ENCODE measurements around the gene NNMT. TPM values are rescaled to one million over a fixed set of nuclear protein-coding genes. Genes with fewer than 3 reads are reported as not detected.

Gene NNMT
- total and polyA plus RNA-seq, 2 experiments from 2014 or later: 150 to 385 TPM

DNA sequence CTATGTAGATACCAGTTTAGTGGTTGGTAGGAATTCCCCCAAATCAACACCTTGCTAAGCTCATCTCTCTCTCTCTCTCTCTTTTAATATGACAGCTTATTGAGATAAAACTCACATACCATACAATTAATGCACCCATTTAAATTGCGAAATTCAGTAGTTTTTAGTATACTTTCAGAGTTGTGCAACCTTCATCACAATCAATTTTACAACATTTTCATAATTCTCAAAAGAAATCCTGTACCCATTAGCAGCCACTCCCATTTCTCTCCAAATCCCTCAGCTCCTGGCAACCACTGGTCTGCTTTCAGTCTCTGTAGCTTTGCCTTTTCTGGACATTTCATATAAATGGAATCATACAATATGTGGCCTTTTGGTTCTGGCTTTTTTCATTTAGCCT lies 13.3 kb downstream of the NNMT start:
- WGBS (ENCODE audit: low lambda C conversion rate, missing lambda C conversion rate): 100% methylated on average over 1 of the region's 1 CpG
- H2AFZ ChIP-seq: no peak overlapping the region
- H3K36me3 ChIP-seq (replicated peaks; ENCODE audit: insufficient read depth, low read depth): no peaks in the 10 kb centered on the region
- H3K4me1 ChIP-seq (ENCODE audit: insufficient read depth): no peaks in the 10 kb centered on the region
- no peaks in the 10 kb centered on the region for H3K9me2 ChIP-seq (replicated peaks; ENCODE audit: insufficient read depth)
- no peak for DNase-seq (ENCODE audit: low spot score)
- H3K27me3 ChIP-seq: peaks cover 8% of the 10 kb centered on the region
- no peak overlapping the region for H3K4me3 ChIP-seq
- no peak overlapping the region for H3K4me2 ChIP-seq
- H3K9me3 ChIP-seq (ENCODE audit: low read depth): no peaks in the 10 kb centered on the region
- TF ChIP-seq EZH2phosphoT487 (IDR thresholded peaks at IDR 0.05; ENCODE audit: low read depth, severe bottlenecking, unreplicated experiment) (no peak), EZH2 (IDR thresholded peaks at IDR 0.05; ENCODE audit: borderline replicate concordance) (no peak)
- TF ChIP-seq, protein P1, sequence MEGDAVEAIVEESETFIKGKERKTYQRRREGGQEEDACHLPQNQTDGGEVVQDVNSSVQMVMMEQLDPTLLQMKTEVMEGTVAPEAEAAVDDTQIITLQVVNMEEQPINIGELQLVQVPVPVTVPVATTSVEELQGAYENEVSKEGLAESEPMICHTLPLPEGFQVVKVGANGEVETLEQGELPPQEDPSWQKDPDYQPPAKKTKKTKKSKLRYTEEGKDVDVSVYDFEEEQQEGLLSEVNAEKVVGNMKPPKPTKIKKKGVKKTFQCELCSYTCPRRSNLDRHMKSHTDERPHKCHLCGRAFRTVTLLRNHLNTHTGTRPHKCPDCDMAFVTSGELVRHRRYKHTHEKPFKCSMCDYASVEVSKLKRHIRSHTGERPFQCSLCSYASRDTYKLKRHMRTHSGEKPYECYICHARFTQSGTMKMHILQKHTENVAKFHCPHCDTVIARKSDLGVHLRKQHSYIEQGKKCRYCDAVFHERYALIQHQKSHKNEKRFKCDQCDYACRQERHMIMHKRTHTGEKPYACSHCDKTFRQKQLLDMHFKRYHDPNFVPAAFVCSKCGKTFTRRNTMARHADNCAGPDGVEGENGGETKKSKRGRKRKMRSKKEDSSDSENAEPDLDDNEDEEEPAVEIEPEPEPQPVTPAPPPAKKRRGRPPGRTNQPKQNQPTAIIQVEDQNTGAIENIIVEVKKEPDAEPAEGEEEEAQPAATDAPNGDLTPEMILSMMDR (IDR thresholded peaks at IDR 0.05; ENCODE audit: poor library complexity): no peak
- no peak overlapping the region for H3K27ac ChIP-seq
- H3K79me2 ChIP-seq: no peaks in the 10 kb centered on the region
- H4K20me1 ChIP-seq (ENCODE audit: insufficient read depth, poor library complexity, severe bottlenecking): no peaks in the 10 kb centered on the region

DNA sequence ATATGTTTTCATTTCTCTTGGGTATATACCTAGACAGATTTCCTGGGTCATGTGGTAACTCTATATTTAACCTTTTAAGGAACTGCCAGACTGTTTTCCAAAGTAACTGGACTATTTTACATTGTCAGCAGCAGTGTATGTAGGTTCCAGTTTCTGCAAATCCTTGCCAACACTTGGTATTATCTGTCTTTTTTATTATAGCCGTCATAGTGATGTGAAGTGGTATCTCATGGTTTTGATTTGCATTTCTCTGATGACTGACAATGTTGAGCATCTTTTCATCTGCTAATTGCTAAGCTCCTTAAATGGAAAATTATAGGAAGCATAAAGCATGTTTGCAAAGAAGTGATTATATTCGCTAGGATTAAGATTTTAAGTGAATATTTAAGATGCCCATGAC lies 13.9 kb downstream of the NNMT start:
- no peaks in the 10 kb centered on the region for H4K20me1 ChIP-seq (ENCODE audit: insufficient read depth, poor library complexity, severe bottlenecking)
- H3K4me3 ChIP-seq: no peak overlapping the region
- H3K36me3 ChIP-seq (replicated peaks; ENCODE audit: insufficient read depth, low read depth): no peaks in the 10 kb centered on the region
- H3K79me2 ChIP-seq: no peaks in the 10 kb centered on the region
- no peak overlapping the region for H3K27ac ChIP-seq
- no peak overlapping the region for H2AFZ ChIP-seq
- H3K4me2 ChIP-seq: no peak overlapping the region
- 93% methylated on average over 2 of the region's 2 CpGs for WGBS (ENCODE audit: low lambda C conversion rate, missing lambda C conversion rate)
- TF ChIP-seq EZH2 (IDR thresholded peaks at IDR 0.05; ENCODE audit: borderline replicate concordance) (no peak), EZH2phosphoT487 (IDR thresholded peaks at IDR 0.05; ENCODE audit: low read depth, severe bottlenecking, unreplicated experiment) (no peak)
- TF ChIP-seq, protein P1 (IDR thresholded peaks at IDR 0.05; ENCODE audit: poor library complexity): no peak
- no peak for DNase-seq (ENCODE audit: low spot score)
- no peaks in the 10 kb centered on the region for H3K9me3 ChIP-seq (ENCODE audit: low read depth)
- peaks cover 8% of the 10 kb centered on the region for H3K27me3 ChIP-seq
- no peaks in the 10 kb centered on the region for H3K4me1 ChIP-seq (ENCODE audit: insufficient read depth)
- no peaks in the 10 kb centered on the region for H3K9me2 ChIP-seq (replicated peaks; ENCODE audit: insufficient read depth)

DNA sequence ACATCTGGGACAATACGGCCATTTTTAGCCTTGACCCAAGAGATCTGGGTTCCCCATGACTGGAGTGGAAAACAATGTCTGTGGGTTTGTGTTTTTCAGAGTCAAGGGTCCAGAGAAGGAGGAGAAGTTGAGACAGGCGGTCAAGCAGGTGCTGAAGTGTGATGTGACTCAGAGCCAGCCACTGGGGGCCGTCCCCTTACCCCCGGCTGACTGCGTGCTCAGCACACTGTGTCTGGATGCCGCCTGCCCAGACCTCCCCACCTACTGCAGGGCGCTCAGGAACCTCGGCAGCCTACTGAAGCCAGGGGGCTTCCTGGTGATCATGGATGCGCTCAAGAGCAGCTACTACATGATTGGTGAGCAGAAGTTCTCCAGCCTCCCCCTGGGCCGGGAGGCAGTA lies 15.7 kb downstream of the NNMT start:
- no peaks in the 10 kb centered on the region for H4K20me1 ChIP-seq (ENCODE audit: insufficient read depth, poor library complexity, severe bottlenecking)
- H3K27me3 ChIP-seq: peaks cover 8% of the 10 kb centered on the region
- no peaks in the 10 kb centered on the region for H3K9me2 ChIP-seq (replicated peaks; ENCODE audit: insufficient read depth)
- H3K4me1 ChIP-seq (ENCODE audit: insufficient read depth): peaks cover 4% of the 10 kb centered on the region
- H3K9me3 ChIP-seq (ENCODE audit: low read depth): no peaks in the 10 kb centered on the region
- no peak overlapping the region for H2AFZ ChIP-seq
- no peaks in the 10 kb centered on the region for H3K36me3 ChIP-seq (replicated peaks; ENCODE audit: insufficient read depth, low read depth)
- H3K4me3 ChIP-seq: no peak overlapping the region
- no peak overlapping the region for H3K4me2 ChIP-seq
- H3K79me2 ChIP-seq: no peaks in the 10 kb centered on the region
- TF ChIP-seq EZH2phosphoT487 (IDR thresholded peaks at IDR 0.05; ENCODE audit: low read depth, severe bottlenecking, unreplicated experiment): no peak
- TF ChIP-seq, protein P1 (IDR thresholded peaks at IDR 0.05; ENCODE audit: poor library complexity): no peak
- no peak for TF ChIP-seq EZH2 (IDR thresholded peaks at IDR 0.05; ENCODE audit: borderline replicate concordance)
- 91% methylated on average over 10 of the region's 10 CpGs for WGBS (ENCODE audit: low lambda C conversion rate, missing lambda C conversion rate)
- H3K27ac ChIP-seq: no peak overlapping the region
- DNase-seq (ENCODE audit: low spot score): no peak

DNA sequence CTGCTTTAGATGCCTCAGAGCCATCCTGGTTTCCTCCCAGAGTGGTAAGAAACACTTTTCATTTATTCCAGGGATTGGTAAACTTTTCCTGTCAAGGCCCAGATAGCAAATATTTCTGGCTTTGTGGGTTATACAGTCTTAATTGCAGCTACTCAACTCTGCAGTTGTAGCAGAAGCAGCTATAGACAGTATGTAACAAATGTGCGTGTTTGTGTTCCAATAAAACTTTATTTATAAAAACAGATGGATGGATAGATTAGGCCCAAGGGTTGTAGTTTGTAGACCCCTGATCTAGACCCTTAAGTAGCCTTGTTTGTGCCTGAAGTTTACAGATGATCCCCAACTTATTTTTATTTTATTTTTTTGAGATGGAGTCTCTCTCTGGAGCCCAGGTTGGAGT lies 17.9 kb downstream of the NNMT start:
- WGBS (ENCODE audit: low lambda C conversion rate, missing lambda C conversion rate): 92% methylated on average over 1 of the region's 1 CpG
- H3K36me3 ChIP-seq (replicated peaks; ENCODE audit: insufficient read depth, low read depth): no peaks in the 10 kb centered on the region
- no peaks in the 10 kb centered on the region for H4K20me1 ChIP-seq (ENCODE audit: insufficient read depth, poor library complexity, severe bottlenecking)
- no peak overlapping the region for H3K4me3 ChIP-seq
- no peak overlapping the region for H3K4me2 ChIP-seq
- H3K27me3 ChIP-seq: peaks cover 4% of the 10 kb centered on the region
- no peaks in the 10 kb centered on the region for H3K9me3 ChIP-seq (ENCODE audit: low read depth)
- H3K9me2 ChIP-seq (replicated peaks; ENCODE audit: insufficient read depth): no peaks in the 10 kb centered on the region
- H3K4me1 ChIP-seq (ENCODE audit: insufficient read depth): peaks cover 4% of the 10 kb centered on the region
- TF ChIP-seq, protein P1 (IDR thresholded peaks at IDR 0.05; ENCODE audit: poor library complexity): no peak
- no peak for TF ChIP-seq EZH2 (IDR thresholded peaks at IDR 0.05; ENCODE audit: borderline replicate concordance)
- no peak for TF ChIP-seq EZH2phosphoT487 (IDR thresholded peaks at IDR 0.05; ENCODE audit: low read depth, severe bottlenecking, unreplicated experiment)
- H3K27ac ChIP-seq: no peak overlapping the region
- H3K79me2 ChIP-seq: no peaks in the 10 kb centered on the region
- H2AFZ ChIP-seq: no peak overlapping the region
- DNase-seq (ENCODE audit: low spot score): no peak

Measured in hepatocyte (in vitro differentiated cells).